NCI-H345 treated with DMSO at 0.1 percent for 48 hours (cell line): Measurements from ENCODE around the gene SHANK3.

Experiments
- DNase-seq: peaks from one replicate; lab custom pipeline; 2025; ENCODE audit not compliant: unreplicated experiment; lab: John Stamatoyannopoulos, UW

SHANK3 gene

DNA sequence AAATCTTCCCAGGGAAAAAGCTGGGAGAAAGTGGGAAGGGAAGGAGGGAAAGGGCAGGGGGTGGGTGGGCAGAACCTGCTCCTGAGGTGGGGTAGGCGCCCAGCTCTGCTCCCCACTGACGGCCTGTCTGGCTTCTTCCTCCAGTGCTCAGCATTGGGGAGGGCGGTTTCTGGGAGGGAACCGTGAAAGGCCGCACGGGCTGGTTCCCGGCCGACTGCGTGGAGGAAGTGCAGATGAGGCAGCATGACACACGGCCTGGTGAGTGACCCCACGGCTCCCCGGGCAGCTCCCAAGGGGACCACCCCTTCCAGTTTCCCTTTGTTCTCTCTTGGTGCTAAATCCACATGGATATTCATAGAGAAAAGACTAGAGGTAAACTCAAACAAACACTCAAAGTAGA lies 25.9 kb downstream of the SHANK3 start:
- no peak for DNase-seq

DNA sequence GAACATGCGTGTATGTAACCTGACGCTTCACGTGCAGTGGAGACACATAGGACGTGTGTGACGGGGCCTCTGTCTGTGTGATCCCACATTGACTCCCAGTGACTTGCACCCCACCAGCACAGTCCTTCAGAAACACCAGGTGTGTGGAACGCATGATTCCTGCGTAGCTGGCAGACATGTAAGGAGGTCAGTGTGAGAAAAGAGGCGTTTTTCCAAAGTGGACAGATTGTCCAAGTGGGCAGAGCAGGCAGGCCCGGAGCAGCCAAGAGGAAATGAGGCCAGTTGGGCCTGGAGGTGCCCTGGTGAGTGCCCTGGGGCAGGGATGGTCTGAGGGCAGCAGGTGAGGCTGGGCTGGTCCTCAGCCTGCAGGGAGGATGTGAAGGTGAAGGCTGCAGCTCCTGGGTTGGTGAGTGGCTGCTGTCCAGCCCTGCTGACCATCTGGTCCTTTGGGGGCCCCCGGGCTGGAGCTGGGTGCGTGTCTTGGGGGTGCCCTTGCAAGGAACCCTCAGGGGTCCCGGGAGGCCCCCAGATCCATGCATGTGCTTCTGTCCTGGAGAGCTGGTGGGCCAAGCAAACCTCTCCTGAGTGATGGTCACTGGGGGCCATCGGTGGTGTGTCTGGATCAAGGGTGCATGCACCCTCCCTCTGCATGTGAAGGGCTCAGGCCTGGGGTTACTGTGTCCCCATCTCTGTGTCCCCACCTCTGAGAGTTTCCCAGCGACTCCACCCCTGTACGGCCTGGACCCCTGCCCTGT lies 26.6 kb downstream of the SHANK3 start:
- DNase-seq = no peak

- no peak for DNase-seq
Observed at GRCh38 chr22:50699756-50700386, 27.2 kb downstream of the SHANK3 start.

- no peak for DNase-seq
Observed at GRCh38 chr22:50700387-50701075, 27.9 kb downstream of the SHANK3 start.

- DNase-seq = no peak
Observed at GRCh38 chr22:50701076-50701419, 28.4 kb downstream of the SHANK3 start.

- DNase-seq = no peak
Observed at GRCh38 chr22:50701428-50702154, 29.0 kb downstream of the SHANK3 start.

DNA sequence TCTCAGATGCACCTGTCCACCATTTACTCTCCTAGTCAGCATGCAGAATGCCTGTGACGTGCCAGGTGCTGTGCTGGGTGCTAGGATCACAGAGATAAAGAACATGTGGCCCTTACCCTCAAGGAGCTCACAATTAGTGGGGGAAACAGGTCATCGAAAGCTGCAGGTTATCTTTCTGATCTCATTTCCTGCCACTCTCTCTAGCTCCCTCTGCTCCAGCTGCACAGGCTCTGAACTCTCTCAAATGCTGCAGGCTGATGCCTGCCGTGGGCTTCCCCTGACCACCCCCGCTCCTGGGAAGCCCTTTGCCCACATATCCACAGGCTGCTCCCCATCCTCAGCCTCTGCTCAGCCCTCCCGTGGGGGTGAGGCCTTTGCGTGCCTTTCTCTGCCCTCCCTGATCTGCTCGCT lies 29.6 kb downstream of the SHANK3 start:
- DNase-seq = no peak

GRCh38 chr22:50702821-50703725 lies 30.4 kb downstream of the SHANK3 start:
- no peak for DNase-seq

DNA sequence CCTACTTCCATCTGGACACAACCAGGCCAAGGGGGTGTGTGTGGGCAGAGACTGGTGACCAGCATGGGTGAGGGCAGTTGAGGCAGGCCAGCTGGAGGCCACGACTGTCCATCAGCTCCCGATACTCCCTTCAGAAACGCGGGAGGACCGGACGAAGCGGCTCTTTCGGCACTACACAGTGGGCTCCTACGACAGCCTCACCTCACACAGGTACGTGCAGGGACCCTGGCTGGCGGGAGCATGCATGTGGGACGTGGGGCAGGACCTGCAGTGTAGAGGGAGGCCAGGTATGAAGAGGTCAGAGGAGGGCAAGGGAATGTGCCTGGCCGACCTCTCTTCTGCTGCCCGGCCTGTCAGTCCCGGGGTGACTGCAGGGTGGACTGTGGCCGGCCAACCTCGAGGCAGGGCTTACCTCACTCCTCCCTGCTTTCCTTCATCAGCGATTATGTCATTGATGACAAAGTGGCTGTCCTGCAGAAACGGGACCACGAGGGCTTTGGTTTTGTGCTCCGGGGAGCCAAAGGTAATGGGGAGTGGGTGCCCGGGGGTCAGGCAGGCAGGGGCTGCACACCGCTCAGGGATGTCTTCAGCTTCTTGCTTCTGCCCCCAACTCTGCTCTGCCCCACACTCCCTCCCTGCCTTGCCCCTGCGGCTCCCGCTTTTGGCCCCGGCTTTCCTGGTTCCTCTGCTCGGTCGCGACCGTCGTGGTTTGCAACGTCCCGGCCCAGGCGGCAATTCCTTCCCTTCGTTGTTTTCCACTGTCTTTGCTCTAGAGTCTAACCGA lies 31.3 kb downstream of the SHANK3 start:
- no peak for DNase-seq

- no peak for DNase-seq
Observed at GRCh38 chr22:50704510-50705218, 32.0 kb downstream of the SHANK3 start.

DNA sequence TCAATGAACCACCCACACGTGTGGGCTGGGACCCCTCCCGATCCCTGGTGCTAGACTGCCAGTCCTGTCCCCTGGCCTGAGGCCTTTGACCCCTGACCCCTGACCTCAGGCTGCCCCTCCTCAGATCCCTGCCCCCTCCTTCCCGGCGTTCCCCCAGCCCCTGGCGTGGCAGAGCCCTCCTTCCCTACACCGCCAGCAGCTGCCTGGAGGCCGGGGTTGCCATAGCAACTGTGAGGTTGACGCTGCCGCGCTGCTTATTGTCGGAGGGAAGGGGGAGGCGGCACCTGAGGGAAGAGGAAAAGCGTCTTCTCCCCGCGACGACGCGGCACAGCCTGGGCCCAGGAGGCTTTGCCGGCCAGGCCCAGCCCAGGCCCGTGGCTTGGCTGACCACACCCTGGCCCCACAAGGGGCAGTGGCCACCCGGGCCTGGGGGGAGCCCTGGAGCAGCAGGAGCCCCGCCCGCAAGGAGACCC lies 32.6 kb downstream of the SHANK3 start:
- DNase-seq = peak; percentile 32

- DNase-seq = no peak
Observed at GRCh38 chr22:50705851-50706351, 33.3 kb downstream of the SHANK3 start.

DNA sequence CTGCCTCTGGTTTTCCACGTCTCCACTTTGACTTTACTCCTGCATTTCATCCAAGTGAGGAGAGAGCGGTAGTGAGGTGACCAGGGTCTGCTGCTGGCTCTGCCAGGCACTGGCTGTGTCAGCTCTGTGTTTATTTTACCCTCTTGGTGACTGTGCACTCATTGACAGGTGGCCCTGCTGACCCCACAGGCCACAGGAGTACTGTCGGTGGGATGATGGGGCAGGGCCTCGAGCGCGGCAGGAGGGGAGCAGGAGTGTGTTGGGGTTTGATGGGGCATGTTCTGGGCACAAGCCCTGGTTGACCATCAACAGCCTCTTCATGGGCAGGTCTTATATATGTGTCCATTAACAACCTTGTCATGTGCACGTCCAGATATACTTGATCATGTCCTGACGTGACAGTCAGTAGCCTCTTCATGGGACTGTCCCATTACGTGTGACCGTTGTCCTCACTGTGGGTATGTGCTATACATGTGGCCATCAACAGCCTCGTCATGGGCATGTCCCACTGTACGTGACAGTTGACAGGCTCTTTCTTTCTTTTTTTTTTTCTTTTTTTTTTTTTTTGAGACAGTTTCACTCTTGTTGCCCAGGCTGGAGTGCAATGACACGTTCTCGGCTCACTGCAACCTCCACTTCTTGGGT lies 34.0 kb downstream of the SHANK3 start:
- DNase-seq = no peak

- DNase-seq = no peak
Observed at GRCh38 chr22:50708474-50708873, 35.9 kb downstream of the SHANK3 start.

DNA sequence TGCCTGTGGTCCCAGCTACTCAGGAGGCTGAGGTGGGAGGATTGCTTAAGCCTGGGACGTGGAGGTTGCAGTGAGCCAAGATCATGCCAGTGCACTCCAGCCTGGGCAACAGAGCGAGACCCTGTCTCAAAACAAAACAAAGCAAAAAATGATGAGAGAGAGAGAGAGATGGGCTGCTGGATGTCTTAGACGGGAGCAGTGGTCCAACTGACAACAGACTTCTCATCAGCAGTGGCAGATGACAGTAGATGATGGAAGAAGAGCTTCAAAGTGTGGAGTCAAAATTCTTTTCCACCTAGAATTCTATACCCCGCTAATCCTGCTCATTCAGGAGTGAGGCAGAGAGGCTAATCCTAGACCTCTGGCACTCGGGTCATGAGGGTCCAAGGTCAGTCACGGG lies 36.4 kb downstream of the SHANK3 start:
- DNase-seq = no peak

DNA sequence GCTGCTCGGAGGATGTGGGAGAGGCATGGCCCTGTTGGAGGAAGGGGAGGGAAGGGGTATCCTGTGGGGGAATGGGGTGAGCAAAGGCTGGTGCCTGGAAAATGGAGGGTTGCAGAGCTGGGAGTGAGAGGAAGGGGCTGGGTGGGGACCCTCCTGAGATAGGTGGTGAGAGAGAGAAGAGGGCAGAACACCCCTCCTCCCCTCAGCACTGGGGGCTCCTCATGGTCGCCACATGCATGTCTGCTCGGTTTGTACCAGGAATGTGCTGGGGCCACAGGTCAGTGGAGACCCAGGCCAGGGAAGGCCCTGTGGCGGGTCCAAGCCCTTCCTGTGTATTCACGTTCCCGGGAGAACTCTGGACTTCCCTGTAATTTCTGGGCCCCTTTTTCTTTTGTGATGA lies 37.6 kb downstream of the SHANK3 start:
- DNase-seq = no peak

DNA sequence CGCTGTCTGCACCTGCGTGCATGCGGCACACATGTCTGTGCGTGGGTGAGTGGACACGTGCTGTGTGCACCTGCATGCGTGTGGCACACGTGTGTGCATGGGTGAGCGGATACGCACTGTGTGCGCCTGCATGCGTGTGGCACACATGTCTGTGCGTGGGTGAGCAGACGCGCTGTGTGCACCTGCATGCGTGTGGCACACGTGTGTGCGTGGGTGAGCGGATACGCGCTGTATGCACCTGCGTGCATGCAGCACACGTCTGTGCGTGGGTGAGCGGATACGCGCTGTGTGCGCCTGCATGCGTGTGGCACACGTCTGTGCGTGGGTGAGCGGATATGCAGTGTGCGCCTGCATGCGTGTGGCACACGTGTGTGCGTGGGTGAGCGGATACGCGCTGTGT lies 38.3 kb downstream of the SHANK3 start:
- DNase-seq = no peak
